NT2/D1 (cell line): ENCODE results near the gene PHF23.

Experiments used
- SUZ12 ChIP-seq: IDR thresholded peaks from 2 replicates; pipeline ENCODE4 v1.6.1; 2011; ENCODE audit not compliant: insufficient read length, insufficient read depth; ENCODE audit errors: extremely low read depth
- YY1 ChIP-seq: IDR thresholded peaks from 2 replicates; pipeline ENCODE4 v1.6.1; 2011; ENCODE audit not compliant: insufficient read length, insufficient read depth
- ZNF274 ChIP-seq: IDR thresholded peaks from 2 replicates; pipeline ENCODE4 v1.6.1; 2011; ENCODE audit warnings: mild to moderate bottlenecking, low read depth, low read length

- no peak for TF ChIP-seq SUZ12
- TF ChIP-seq ZNF274, result no peak
- TF ChIP-seq YY1, result no peak
These were observed 43.6 kb upstream of the PHF23 start for GRCh38 chr17:7282752-7283321.
